Effector CD8-positive, alpha-beta T cell (primary cell): ENCODE results near the gene PDE4D.

Experiments
- DNase-seq: peaks from one replicate; lab custom pipeline; 2025; lab: John Stamatoyannopoulos, UW

PDE4D gene

GRCh38 chr5:59287361-59287760 lies 606.2 kb downstream of the PDE4D start:
- no peak for DNase-seq

GRCh38 chr5:59286510-59286909 lies 607.0 kb downstream of the PDE4D start:
- no peak for DNase-seq

GRCh38 chr5:59285300-59286016 lies 608.1 kb downstream of the PDE4D start:
- no peak for DNase-seq

DNA sequence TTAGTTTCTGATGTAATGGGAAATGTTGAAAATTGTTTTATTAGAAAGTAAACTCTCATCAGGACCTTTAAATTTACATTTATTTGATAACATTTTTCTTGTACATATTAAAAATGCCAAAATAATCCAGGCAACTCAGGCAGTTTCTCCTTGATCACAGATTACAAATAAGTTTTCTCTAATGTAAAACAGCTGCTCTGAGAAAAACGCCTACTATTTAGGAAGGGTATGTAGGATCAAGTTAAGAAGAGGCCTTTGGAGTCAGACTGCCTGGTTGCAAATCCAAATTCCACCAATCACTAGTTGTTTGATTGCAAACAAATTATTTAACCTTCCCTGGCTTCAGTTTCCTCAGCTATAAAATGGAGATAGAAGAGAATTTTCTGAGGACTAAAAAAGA lies 610.8 kb downstream of the PDE4D start:
- DNase-seq = no peak

DNA sequence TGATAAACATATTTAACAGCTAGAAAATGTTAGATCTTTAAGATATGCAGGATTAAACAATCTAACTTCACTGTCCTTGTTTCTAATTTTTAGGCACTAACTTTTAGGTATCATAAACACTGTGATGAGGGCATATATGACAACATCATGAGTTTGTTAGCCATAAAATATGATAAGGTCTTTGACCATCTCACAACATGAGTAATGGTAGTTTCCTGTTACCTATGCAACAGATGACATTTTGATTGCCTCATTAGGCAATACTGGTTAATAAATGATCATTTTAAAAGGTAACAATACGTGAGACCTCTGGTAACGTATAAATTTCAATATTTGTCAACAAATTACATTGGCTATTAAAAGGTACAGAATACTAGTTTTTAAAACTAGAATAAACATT lies 613.5 kb downstream of the PDE4D start:
- no peak for DNase-seq

GRCh38 chr5:59276917-59277372 lies 616.6 kb downstream of the PDE4D start:
- DNase-seq = no peak

DNA sequence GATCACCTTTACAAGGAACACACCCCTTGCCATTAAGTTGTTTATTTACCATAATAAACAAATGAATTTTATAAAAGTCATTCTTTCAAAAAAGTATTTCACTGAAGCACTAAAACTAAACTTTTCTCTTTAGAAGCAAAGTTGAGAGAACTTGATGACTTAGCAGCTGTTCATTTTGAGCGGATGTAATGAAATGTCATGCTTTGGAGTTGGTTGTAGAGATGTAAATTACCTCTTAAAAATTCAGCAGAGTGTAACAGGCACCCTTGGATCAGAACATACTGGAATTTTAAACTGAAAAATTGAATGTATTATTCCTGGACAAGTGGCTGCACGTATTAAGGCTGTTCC lies 617.2 kb downstream of the PDE4D start:
- DNase-seq = no peak

DNA sequence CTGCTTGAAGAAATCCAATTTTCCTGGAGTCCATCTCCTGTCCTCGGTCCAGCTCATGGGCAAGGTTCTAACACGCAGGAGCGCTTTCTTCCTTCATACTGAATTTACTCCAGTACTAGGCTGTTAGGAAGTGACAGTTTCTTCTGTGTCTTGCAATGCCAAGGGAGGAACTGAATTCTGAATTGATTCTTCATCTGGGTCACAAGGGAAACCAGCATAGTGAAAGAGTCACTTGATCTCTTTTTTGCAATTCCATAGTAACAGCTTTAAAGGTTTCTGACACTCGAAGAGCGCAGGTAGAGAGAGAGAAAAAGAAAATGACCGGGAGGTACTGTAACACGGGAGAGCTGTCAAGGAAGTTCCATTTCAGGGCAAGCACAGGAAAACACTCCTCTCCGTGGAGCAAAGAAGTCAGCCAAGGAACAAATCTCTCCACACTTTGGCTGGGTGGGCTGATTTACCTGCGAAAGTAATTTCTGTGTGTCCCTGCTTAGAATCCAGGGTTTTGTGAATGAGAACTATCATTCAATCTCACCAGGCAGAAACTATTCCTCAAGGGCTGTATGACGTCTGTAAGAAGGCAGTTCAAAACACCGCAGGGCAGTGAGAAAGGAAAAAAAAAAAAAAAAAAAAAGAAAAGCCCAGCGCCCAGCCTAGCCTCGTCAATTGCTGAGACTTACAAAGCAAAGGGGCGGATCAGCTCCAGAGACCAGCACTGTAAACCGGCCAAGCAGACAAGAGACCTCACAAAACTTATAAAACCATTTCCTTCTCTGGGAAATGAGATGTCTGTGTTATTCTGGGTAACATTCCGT lies 617.8 kb downstream of the PDE4D start:
- no peak for DNase-seq

DNA sequence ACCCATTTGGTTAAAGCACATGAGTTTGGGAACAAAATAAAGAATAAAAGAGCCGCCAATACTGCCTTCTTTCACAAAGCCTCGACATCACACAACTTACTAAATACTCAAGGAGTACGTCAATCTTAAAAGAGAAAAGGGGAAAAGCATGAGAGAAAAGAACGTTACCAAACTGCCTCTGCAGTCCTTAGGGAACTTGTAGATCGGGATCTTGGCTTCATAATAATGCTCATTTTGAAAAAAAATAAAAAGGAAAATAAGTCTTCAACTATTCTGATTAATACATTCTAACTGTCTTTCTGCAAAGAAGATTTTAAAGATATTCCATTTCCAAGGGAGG lies 618.4 kb downstream of the PDE4D start:
- no peak for DNase-seq

DNA sequence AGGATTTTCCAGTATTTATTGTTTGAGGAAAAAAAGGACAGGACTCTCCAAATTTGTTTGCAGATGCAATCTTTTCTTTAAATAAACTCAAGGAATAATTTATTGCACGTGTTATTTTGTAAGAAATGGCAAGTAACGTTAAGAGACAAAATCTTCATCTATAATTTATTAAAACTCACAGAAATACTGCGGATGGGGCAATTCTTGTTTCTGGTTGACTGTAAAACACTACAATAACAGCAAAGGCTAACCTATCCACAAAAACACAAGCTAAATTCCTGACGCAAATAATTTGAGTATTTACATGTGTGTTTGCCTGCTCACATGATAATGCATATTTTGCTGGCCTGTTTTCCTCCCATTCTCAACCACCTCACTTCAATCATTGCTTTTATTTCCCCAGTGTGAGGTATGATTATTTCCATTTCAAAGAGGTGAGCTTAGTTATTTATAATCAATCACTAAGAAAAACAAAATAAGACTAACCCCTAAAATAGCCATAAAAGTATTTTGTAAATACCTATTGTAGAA lies 619.4 kb downstream of the PDE4D start:
- no peak for DNase-seq

GRCh38 chr5:59272809-59273427 lies 620.6 kb downstream of the PDE4D start:
- no peak for DNase-seq

DNA sequence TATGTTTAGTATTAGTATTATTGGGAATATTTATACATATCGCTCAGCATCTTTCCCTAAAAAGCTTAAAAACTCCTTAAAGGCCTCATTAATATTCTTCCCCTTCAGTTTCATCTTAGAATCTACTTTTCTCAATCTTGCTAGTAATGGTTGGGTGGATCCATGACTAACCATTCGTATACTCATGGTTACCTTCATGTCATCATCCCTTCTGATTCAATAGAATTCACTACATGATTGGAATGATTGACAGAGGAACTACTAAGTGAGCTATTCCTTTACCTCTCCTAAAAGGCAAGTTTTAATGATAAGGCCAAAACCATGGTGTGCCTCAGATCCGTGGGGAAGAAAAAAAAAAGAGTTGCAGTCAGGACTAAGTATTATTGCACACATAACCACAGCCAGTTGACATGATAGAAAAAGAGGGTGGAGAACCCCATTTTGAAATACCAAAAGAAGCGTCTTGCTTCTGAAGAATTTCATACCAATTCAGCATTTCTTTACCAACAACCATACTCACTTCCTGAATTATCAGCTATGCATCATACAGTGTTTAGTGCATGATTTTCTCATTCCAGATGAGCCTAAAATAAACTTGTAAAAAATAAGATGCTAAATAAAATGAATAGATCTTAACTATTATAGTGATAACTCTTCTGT lies 624.6 kb downstream of the PDE4D start:
- DNase-seq = no peak

- DNase-seq = no peak
Measured at GRCh38 chr5:59267033-59267432, 626.5 kb downstream of the PDE4D start.

GRCh38 chr5:59266410-59266809 lies 627.1 kb downstream of the PDE4D start:
- no peak for DNase-seq

DNA sequence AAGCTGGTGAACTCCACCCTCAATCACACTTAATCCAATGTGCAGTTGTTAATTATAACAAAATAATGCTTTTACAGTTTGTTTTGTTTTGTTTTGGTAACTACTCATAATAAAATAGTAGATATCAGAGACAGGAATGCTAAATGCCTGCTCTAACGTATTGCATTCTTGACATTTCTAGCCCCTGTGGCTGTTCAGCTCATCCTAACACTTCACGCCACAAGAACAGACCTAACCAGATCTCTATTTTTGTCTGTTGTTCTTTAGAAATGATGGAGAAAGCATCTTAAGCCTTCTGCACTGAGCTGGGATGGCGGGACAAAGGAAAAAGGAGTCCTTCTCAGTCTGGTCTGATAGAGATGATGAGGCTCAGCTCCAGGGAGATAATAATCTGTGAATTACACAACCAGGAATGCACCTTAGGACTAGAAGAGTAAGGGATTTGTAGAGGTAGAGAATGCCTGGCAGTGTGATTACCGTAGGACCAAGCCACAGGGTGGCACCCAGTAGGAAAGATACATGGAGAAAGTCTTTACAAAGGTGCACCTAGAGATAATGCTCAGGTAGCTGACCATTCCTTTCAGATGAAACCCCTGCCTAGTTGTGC lies 628.8 kb downstream of the PDE4D start:
- DNase-seq = no peak

DNA sequence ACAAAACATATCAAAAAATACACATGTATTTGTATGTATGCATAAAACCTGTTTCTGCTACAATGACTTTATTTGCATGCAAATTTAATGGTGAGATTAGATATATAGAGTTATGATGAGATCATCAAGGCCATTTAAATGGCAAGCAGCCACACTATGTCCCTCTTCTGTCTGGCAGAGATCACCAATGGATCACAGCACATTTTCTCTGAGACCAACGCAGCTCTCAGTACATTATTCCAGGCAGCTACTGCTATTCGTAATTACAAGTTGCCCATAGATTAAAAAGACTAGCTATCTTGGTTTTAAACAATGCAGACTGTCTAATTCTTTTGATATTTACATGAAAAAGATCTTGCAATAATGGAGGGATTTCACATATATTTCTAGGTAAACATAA lies 629.5 kb downstream of the PDE4D start:
- no peak for DNase-seq

DNA sequence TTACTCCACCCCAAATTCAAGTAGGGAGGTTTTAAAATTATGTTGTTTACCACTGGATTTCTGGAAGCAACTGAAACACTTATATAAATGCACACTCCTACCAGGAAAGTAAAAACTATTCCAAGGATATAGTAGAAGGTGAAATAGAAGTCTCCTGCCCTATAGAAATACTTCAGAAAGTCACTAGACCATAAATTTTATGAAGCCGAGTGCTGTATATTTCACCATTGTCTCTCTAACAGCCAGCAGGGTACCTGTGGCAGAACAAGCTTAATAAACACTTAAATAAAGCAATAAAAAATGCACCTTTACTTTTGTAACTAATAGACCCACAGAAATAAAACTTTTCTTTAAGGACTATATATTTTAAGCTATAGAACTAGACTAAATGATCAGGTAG lies 631.6 kb downstream of the PDE4D start:
- DNase-seq = no peak

- no peak for DNase-seq
Measured at GRCh38 chr5:59260973-59261372, 632.6 kb downstream of the PDE4D start.

DNA sequence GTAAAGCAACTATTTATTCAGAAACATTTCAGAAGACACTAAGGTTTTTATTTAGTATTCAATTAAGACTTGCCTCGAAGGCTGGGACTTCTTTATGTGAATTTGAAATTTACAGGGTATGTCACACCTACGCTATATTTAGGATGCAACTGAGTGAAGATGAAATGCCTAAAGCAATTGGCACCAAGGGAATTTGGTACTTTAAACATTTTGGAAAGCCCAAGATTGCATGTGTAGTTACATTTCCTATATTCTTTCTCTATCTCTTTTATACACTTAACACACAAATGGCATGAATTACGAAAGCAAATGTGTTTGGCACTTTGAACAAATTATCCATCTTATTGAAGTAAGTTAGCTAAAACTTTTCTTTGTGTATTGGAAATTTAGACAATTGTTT lies 633.3 kb downstream of the PDE4D start:
- no peak for DNase-seq

DNA sequence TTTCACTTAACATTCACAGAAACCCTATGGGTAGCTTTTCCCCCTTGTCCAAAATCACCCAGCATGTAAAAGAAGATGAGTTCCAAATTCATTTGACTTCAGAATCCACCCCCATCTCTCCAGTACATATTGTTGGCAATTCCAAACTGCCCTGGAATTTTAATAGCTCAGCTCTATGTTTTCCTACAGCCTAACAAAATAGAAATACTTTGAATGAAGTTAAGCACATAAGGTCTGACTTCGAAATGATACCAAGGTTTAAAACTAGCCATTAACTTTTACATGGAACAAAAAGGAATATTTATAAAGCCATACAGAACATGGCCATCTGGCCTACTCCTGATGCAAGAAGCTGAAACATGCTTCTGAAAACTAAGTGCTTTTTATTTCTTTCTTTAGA lies 634.3 kb downstream of the PDE4D start:
- DNase-seq = no peak

GRCh38 chr5:59257488-59258400 lies 635.8 kb downstream of the PDE4D start:
- DNase-seq = no peak
